Measurements from ENCODE around the gene COL6A2. TPM values are rescaled to one million over a fixed set of nuclear protein-coding genes. Genes with fewer than 3 reads are reported as not detected.
A peak's percentile ranks its signal among the peaks of the same experiment; 100 is the strongest.

Gene COL6A2
- total RNA-seq, 4 donors from 2014 or later: 88.9 to 150 (median 126) TPM

- Histone ChIP-seq H3K27me3 (peaks cover 6% of the 10 kb centered on the region), H3K36me3 (no peaks in the 10 kb centered on the region), H3K9me3 (no peaks in the 10 kb centered on the region), H3K27ac (no peak overlapping the region), H3K4me3 (no peak overlapping the region), H3K4me1 (peaks cover 10% of the 10 kb centered on the region)
- DNase-seq (ENCODE audit: low spot score in 2 of 2): peak in 1 of 2 donors; percentile 56
- 90% methylated on average over 45 of the region's 45 CpGs for WGBS
- no peak for TF ChIP-seq POLR2A (IDR thresholded peaks at IDR 0.05)
- TF ChIP-seq EP300 (IDR thresholded peaks at IDR 0.05): no peak
- TF ChIP-seq POLR2AphosphoS5 (IDR thresholded peaks at IDR 0.05): no peak
- no peak for TF ChIP-seq CTCF (IDR thresholded peaks at IDR 0.05)
Measured at GRCh38 chr21:46141767-46142581, 44.1 kb downstream of the COL6A2 start.

- TF ChIP-seq CTCF (IDR thresholded peaks at IDR 0.05): no peak
- TF ChIP-seq POLR2A (IDR thresholded peaks at IDR 0.05): no peak
- TF ChIP-seq EP300 (IDR thresholded peaks at IDR 0.05): no peak
- TF ChIP-seq POLR2AphosphoS5 (IDR thresholded peaks at IDR 0.05): no peak
- Histone ChIP-seq H3K4me1 (peaks cover 10% of the 10 kb centered on the region), H3K4me3 (no peak overlapping the region), H3K27me3 (peaks cover 3% of the 10 kb centered on the region), H3K36me3 (no peaks in the 10 kb centered on the region), H3K27ac (no peak overlapping the region), H3K9me3 (no peaks in the 10 kb centered on the region)
- DNase-seq (ENCODE audit: low spot score in 2 of 2): peak in 1 of 2 donors; percentile 52
- WGBS: 82% methylated on average over 21 of the region's 21 CpGs
Measured at GRCh38 chr21:46142582-46143473, 44.9 kb downstream of the COL6A2 start.

GRCh38 chr21:46144464-46145070, 46.7 kb downstream of the COL6A2 start:
- no peak for TF ChIP-seq CTCF (IDR thresholded peaks at IDR 0.05)
- no peak for TF ChIP-seq EP300 (IDR thresholded peaks at IDR 0.05)
- TF ChIP-seq POLR2AphosphoS5 (IDR thresholded peaks at IDR 0.05): no peak
- TF ChIP-seq POLR2A (IDR thresholded peaks at IDR 0.05): no peak
- Histone ChIP-seq H3K4me1 (peaks cover 10% of the 10 kb centered on the region), H3K27me3 (no peaks in the 10 kb centered on the region), H3K4me3 (no peak overlapping the region), H3K27ac (no peak overlapping the region), H3K36me3 (no peaks in the 10 kb centered on the region), H3K9me3 (no peaks in the 10 kb centered on the region)
- 64% methylated on average over 2 of the region's 4 CpGs for WGBS
- peak in 1 of 2 donors; percentile 46 for DNase-seq (ENCODE audit: low spot score in 2 of 2)

- WGBS: 96% methylated on average over 30 of the region's 51 CpGs
- TF ChIP-seq CTCF (IDR thresholded peaks at IDR 0.05) (no peak), EP300 (IDR thresholded peaks at IDR 0.05) (no peak), POLR2AphosphoS5 (IDR thresholded peaks at IDR 0.05) (no peak), POLR2A (IDR thresholded peaks at IDR 0.05) (no peak)
- Histone ChIP-seq H3K27ac (no peak overlapping the region), H3K27me3 (no peaks in the 10 kb centered on the region), H3K36me3 (no peaks in the 10 kb centered on the region), H3K4me1 (peaks cover 10% of the 10 kb centered on the region), H3K9me3 (no peaks in the 10 kb centered on the region), H3K4me3 (no peak overlapping the region)
- peak in 1 of 2 donors; percentile 60 for DNase-seq (ENCODE audit: low spot score in 2 of 2)
Measured at GRCh38 chr21:46145159-46145839, 47.4 kb downstream of the COL6A2 start.

Data from suprapubic skin (tissue), 4 donors.